Measurements from ENCODE around the gene TMEM106C.

Gene TMEM106C

DNA sequence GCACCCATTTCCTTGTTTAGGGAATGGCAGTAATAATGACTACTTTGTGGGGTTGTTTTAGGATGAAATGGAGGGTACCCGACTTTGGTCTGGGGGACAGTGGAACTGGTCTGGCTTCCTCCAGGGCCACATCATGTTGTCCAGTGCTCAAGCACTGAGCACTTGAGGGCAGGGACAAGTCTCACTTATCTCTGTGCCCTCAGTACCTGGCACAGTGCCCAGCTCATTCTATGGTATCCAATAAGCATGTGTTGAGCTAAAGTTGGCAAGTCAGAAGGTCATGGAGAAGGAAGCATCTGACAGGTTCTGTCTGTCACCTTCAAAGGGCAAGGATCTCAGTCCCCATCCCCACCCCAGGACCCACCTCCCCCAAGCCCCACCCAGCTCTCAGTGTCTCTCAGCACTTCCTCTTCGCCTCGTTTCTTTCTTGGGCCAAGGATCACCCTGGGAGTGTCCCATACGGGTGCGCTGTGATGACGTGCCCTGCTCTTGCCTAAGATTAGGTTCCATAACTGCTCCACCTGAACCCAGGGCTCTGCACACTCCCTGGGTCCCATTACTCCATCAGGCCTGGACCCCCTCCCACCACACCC is 24.3 kb upstream of the TMEM106C start:
- Histone ChIP-seq H3K4me1 (peaks cover 50% of the 10 kb centered on the region), H3K4me2 (ENCODE audit: low read length) (no peak overlapping the region), H3K4me3 (ENCODE audit: low read depth, low read length) (no peak overlapping the region), H2AFZ (no peak overlapping the region), H3K9me3 (ENCODE audit: control insufficient read depth, low read length) (no peaks in the 10 kb centered on the region), H3K9ac (no peak overlapping the region), H3K27me3 (ENCODE audit: control insufficient read depth, insufficient read depth, low read length) (no peaks in the 10 kb centered on the region), H3K27ac (peak overlapping the region; percentile 0), H3K36me3 (ENCODE audit: control insufficient read depth, insufficient read depth, low read length) (no peaks in the 10 kb centered on the region), H3K79me2 (peaks cover under 1% of the 10 kb centered on the region)
- no peak for TF ChIP-seq CTCF (IDR thresholded peaks at IDR 0.05)

DNA sequence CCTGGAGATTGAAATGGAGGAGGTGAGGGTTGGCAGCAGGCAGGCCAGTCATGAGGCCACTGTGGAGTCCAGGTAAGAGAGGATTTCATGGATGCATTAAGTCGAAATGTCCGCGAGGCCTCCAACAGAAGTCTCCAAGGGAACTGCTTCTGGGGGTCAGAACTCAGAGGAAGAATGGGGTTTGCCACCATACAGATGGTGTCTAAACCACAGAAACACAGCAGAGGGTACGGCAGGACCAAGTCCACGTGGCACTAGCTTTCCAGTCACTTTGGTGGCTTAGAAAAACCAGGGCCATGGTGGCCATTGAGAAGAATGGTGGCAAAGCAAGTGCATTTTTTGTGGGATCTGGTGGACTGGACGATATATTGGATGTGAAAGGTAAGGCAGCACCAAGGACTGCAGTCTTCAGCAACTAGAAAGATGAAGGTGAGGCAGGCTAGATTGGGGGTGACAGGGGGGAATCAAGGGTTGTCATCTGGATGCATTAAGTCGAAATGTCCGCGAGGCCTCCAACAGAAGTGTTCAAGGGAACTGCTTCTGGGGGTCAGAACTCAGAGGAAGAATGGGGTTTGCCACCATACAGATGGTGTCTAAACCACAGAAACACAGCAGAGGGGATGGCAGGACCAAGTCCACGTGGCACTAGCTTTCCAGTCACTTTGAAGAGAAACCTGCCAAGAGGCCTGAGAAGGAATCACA is 22.5 kb upstream of the TMEM106C start:
- no peaks in the 10 kb centered on the region for H3K27me3 ChIP-seq (ENCODE audit: control insufficient read depth, insufficient read depth, low read length)
- no peaks in the 10 kb centered on the region for H3K36me3 ChIP-seq (ENCODE audit: control insufficient read depth, insufficient read depth, low read length)
- no peaks in the 10 kb centered on the region for H3K9me3 ChIP-seq (ENCODE audit: control insufficient read depth, low read length)
- peak overlapping the region; percentile 71 for H3K4me2 ChIP-seq (ENCODE audit: low read length)
- H3K4me3 ChIP-seq (ENCODE audit: low read depth, low read length), result no peak overlapping the region
- H3K4me1 ChIP-seq, result peaks cover 49% of the 10 kb centered on the region
- H3K79me2 ChIP-seq, result no peaks in the 10 kb centered on the region
- peak overlapping the region; percentile 100 for H3K27ac ChIP-seq
- no peak overlapping the region for H2AFZ ChIP-seq
- TF ChIP-seq CTCF (IDR thresholded peaks at IDR 0.05), result no peak
- H3K9ac ChIP-seq, result no peak overlapping the region

GRCh38 chr12:47941475-47941780 is 22.0 kb upstream of the TMEM106C start:
- peak overlapping the region; percentile 64 for H3K4me3 ChIP-seq (ENCODE audit: low read depth, low read length)
- no peaks in the 10 kb centered on the region for H3K79me2 ChIP-seq
- H3K36me3 ChIP-seq (ENCODE audit: control insufficient read depth, insufficient read depth, low read length), result no peaks in the 10 kb centered on the region
- no peak for TF ChIP-seq CTCF (IDR thresholded peaks at IDR 0.05)
- H3K9me3 ChIP-seq (ENCODE audit: control insufficient read depth, low read length), result no peaks in the 10 kb centered on the region
- H3K4me2 ChIP-seq (ENCODE audit: low read length), result peak overlapping the region; percentile 71
- no peak overlapping the region for H2AFZ ChIP-seq
- peak overlapping the region; percentile 50 for H3K9ac ChIP-seq
- H3K27me3 ChIP-seq (ENCODE audit: control insufficient read depth, insufficient read depth, low read length), result no peaks in the 10 kb centered on the region
- H3K4me1 ChIP-seq, result peaks cover 48% of the 10 kb centered on the region
- H3K27ac ChIP-seq, result peak overlapping the region; percentile 100

- H3K9me3 ChIP-seq (ENCODE audit: control insufficient read depth, low read length), result no peaks in the 10 kb centered on the region
- peak overlapping the region; percentile 92 for H3K4me2 ChIP-seq (ENCODE audit: low read length)
- TF ChIP-seq CTCF (IDR thresholded peaks at IDR 0.05), result peak; percentile 67
- H3K27ac ChIP-seq, result peak overlapping the region; percentile 100
- H3K9ac ChIP-seq, result peak overlapping the region; percentile 50
- no peaks in the 10 kb centered on the region for H3K36me3 ChIP-seq (ENCODE audit: control insufficient read depth, insufficient read depth, low read length)
- H2AFZ ChIP-seq, result peak overlapping the region; percentile 76
- no peaks in the 10 kb centered on the region for H3K79me2 ChIP-seq
- peaks cover 50% of the 10 kb centered on the region for H3K4me1 ChIP-seq
- peak overlapping the region; percentile 64 for H3K4me3 ChIP-seq (ENCODE audit: low read depth, low read length)
- no peaks in the 10 kb centered on the region for H3K27me3 ChIP-seq (ENCODE audit: control insufficient read depth, insufficient read depth, low read length)
Measured at GRCh38 chr12:47941871-47942613, 21.4 kb upstream of the TMEM106C start.

Data from parathyroid adenoma (tissue), 2 donors.